Measurements from ENCODE around the gene FADS2.

Gene FADS2

DNA sequence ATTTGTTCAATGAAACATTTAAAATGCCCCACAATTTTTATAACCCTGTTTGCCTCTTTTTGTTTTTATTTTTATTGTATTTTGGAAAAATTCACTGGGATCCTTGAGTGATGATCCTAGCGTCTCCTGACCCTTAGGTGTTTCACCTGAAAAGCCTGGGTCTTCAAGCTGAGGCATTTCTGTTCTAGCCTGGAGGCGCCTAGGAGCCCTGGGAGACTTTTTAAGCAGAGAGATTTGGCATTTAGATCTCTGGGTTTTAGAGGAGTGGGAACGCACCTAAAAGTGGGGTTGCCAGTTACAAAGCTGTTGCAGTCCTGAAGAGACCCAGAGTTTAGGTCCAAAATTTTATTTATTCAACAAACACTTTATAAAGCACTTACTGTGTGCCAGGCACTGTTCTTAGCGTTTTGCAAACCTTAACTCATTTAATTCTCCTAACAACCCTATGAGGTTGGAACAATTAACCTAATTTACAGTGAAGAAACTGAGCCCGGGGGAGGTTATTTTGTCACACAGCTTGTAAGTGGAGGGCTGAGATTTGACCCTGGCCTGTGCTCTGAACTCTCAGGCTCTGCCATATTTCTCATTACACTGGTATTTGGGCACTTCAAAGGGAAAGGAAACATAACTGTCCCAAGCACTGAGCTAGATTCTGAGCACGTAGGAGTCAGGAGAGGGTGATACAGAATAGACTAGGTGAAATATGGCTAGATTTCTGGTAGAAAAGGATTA lies 10.5 kb upstream of the FADS2 start:
- Histone ChIP-seq H3K9me2 (replicated peaks; ENCODE audit: control insufficient read depth, low read length) (no peaks in the 10 kb centered on the region), H3K79me2 (ENCODE audit: control insufficient read depth, low read length) (peaks cover 42% of the 10 kb centered on the region), H3K4me1 (ENCODE audit: control insufficient read depth, low read length) (peaks cover 25% of the 10 kb centered on the region), H3K36me3 (ENCODE audit: control insufficient read depth, low read length) (peaks cover 35% of the 10 kb centered on the region), H3K4me2 (ENCODE audit: low read length) (peak overlapping the region; percentile 92), H3K9me3 (ENCODE audit: control insufficient read depth, insufficient read depth, low read length) (no peaks in the 10 kb centered on the region), H3K27me3 (ENCODE audit: control insufficient read depth, low read length) (no peaks in the 10 kb centered on the region), H4K20me1 (ENCODE audit: control insufficient read depth, insufficient read depth, low read depth, low read length) (no peaks in the 10 kb centered on the region), H3K27ac (ENCODE audit: low read depth, low read length) (peak overlapping the region; percentile 19), H3K4me3 (ENCODE audit: low read length) (peak overlapping the region; percentile 92), H3F3A (ENCODE audit: control insufficient read depth, insufficient read depth) (peaks cover 19% of the 10 kb centered on the region)
- TF ChIP-seq EZH2phosphoT487 (IDR thresholded peaks at IDR 0.05; ENCODE audit: borderline replicate concordance, low read length) (no peak), CTCF (IDR thresholded peaks at IDR 0.05; ENCODE audit: low read depth, low read length, poor library complexity, severe bottlenecking) (no peak)

- no peaks in the 10 kb centered on the region for H4K20me1 ChIP-seq (ENCODE audit: control insufficient read depth, insufficient read depth, low read depth, low read length)
- H3K36me3 ChIP-seq (ENCODE audit: control insufficient read depth, low read length) = peaks cover 12% of the 10 kb centered on the region
- H3K79me2 ChIP-seq (ENCODE audit: control insufficient read depth, low read length) = peaks cover 19% of the 10 kb centered on the region
- H3K27me3 ChIP-seq (ENCODE audit: control insufficient read depth, low read length) = no peaks in the 10 kb centered on the region
- no peaks in the 10 kb centered on the region for H3K9me3 ChIP-seq (ENCODE audit: control insufficient read depth, insufficient read depth, low read length)
- H3K4me3 ChIP-seq (ENCODE audit: low read length) = no peak overlapping the region
- no peaks in the 10 kb centered on the region for H3K9me2 ChIP-seq (replicated peaks; ENCODE audit: control insufficient read depth, low read length)
- H3K27ac ChIP-seq (ENCODE audit: low read depth, low read length) = no peak overlapping the region
- H3K4me2 ChIP-seq (ENCODE audit: low read length) = no peak overlapping the region
- peaks cover 14% of the 10 kb centered on the region for H3K4me1 ChIP-seq (ENCODE audit: control insufficient read depth, low read length)
- H3F3A ChIP-seq (ENCODE audit: control insufficient read depth, insufficient read depth) = peaks cover 21% of the 10 kb centered on the region
- TF ChIP-seq EZH2phosphoT487 (IDR thresholded peaks at IDR 0.05; ENCODE audit: borderline replicate concordance, low read length) (no peak), CTCF (IDR thresholded peaks at IDR 0.05; ENCODE audit: low read depth, low read length, poor library complexity, severe bottlenecking) (no peak)
These were observed 7.9 kb upstream of the FADS2 start for GRCh38 chr11:61820174-61820573.

- Histone ChIP-seq H3K4me2 (ENCODE audit: low read length) (peak overlapping the region; percentile 87), H3K9me3 (ENCODE audit: control insufficient read depth, insufficient read depth, low read length) (no peaks in the 10 kb centered on the region), H3K27me3 (ENCODE audit: control insufficient read depth, low read length) (no peaks in the 10 kb centered on the region), H3K4me1 (ENCODE audit: control insufficient read depth, low read length) (peaks cover 41% of the 10 kb centered on the region), H3K4me3 (ENCODE audit: low read length) (peak overlapping the region; percentile 84), H3K9me2 (replicated peaks; ENCODE audit: control insufficient read depth, low read length) (no peaks in the 10 kb centered on the region), H3K27ac (ENCODE audit: low read depth, low read length) (peak overlapping the region; percentile 95), H3F3A (ENCODE audit: control insufficient read depth, insufficient read depth) (peaks cover 23% of the 10 kb centered on the region), H3K79me2 (ENCODE audit: control insufficient read depth, low read length) (peaks cover 59% of the 10 kb centered on the region), H4K20me1 (ENCODE audit: control insufficient read depth, insufficient read depth, low read depth, low read length) (peaks cover 20% of the 10 kb centered on the region; the same call in 1 of the 2 replicates), H3K36me3 (ENCODE audit: control insufficient read depth, low read length) (peaks cover 41% of the 10 kb centered on the region)
- TF ChIP-seq CTCF (IDR thresholded peaks at IDR 0.05; ENCODE audit: low read depth, low read length, poor library complexity, severe bottlenecking) = no peak
- TF ChIP-seq EZH2phosphoT487 (IDR thresholded peaks at IDR 0.05; ENCODE audit: borderline replicate concordance, low read length) = no peak
These were observed 1.1 kb upstream of the FADS2 start for GRCh38 chr11:61826930-61827570.
